GM19099 (cell line): ENCODE results near the gene HLTF.

Source experiments
- POLR2A ChIP-seq: IDR thresholded peaks from 3 replicates; pipeline ENCODE4 v1.6.1; 2011; ENCODE audit warnings: low read depth; ENCODE audit not compliant: insufficient read length; ENCODE audit errors: extremely low read depth

HLTF gene

DNA sequence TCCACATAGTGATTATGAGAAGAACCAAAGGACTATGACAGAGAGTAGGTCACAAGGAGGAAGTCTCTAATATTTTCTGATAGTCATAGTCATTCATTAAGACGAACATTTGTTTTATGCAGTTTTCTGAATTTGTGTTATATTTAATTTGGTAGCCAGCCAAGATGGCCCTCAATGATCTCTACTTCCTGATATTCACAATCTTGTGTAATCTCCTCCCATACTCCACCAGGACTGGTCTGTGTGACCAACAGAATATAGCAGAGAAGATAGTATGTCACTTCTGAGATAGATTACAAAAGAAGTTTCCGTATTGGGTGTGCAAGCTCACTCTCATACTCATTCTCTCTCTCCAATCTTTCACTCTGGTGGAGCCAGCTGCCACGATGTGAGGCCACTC is 30.8 kb downstream of the HLTF start:
- TF ChIP-seq POLR2A = no peak

DNA sequence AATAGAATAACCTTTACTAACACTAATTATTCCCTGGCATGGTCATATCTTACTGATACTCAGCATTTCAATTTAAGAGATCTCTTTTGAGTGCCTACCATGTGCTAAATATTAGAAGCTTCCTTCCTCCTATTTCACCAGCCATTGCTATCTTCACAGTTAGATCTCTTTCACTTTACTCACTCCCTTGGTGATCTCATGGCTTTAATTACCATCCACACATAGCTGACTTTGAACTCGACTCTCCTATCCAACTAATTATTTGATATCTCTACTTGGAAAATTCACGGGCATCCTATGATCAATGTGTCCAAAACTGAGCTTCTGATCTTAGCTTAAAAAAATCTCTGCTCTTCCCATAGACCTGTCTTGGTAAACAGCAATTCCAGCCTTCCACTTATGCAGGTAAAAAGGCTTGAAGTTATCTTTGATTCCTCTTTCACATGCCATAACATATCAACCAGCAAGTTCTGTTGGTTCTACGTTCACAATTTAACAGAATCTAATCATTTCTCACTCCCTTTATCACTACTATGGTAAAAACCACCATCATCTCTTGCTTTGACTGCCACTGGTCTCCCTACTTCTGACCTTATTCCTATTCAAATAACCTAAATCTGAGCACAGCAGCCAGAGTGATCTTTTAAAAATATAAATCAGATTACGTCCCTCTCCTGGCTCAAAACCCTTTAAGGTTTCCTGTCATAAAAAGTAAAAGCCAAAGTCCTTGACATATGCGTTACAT is 41.8 kb downstream of the HLTF start:
- no peak for TF ChIP-seq POLR2A

DNA sequence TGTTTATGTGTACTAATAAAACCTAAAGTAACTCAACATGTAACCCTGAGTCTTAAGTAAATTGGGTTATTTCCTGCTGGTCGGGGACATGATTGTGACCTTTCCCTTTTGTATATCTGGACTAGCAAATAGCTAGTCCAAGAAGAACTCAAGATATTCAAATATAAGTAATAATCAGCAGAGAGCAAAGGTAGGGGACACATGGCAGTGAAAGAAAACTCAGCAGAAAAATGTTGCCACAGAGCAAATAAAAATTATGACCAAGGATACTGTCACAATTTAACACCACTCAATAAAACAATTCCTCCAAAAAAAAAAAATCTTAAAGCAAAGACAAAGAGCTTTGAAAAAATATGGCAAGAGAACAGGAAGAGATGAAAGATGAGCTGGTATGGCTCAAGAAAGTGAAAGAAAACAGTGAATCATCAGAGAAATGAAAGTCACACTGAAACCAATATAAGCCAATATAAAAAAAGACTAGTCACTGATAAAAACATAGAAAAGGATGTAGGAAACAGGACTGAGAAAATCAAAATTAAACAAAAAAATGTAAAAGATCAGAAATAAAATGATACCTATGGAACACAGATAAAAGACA is 43.4 kb downstream of the HLTF start:
- TF ChIP-seq POLR2A = no peak

DNA sequence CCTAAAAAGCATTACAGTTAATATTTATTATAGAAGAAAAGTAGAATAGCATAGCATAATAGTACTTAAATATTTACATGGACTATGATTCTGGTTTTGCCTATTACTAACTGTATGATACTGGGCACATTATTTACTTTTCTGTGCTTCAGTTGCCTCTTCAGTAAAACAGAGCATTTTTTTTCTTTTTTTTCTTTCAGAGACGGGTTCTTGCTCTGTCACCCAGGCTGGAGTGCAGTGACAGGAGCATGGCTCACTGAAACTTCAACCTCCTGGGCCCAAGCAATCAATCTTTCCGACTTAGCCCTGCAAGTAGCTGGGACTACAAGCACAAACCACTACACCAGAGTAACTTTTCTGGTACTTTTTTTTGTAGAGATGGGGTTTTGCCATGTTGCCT is 48.0 kb downstream of the HLTF start:
- TF ChIP-seq POLR2A = no peak

DNA sequence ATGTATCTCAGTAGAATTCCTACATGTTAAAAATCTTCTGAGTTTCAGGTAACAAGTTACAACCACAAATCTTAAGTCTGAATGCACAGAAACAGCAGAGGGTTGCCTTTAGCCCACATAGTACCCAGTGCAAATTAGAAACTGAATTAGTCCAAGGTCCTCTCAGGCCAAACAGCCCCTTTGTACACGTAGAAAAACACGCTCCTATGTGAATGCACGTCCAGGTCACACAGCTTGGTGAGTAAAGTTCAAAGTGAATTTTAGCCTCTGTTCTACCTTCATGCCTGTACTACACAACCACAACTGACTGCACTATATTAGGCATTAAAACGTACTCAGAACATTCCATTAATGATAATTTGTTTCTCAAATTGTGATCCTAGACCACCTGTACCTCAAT is 48.6 kb downstream of the HLTF start:
- no peak for TF ChIP-seq POLR2A

DNA sequence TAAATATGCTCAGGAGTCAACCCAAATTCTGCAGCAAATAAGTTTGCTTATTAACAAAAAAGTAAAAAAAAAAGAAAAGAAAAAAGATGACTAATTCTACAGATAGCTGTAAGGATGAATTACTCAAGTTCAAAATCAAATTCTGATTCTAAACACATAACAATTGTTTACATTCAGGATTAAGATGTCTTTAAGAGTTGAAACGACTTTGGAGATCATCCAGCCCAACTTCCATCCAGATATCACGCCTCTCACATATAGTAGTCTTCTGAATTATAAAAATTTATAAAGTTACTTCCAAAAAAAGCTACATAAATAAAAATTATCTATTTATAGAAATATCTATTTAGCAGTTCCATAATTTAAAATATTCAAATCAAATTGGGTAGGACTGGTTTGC is 55.2 kb downstream of the HLTF start:
- TF ChIP-seq POLR2A = no peak

DNA sequence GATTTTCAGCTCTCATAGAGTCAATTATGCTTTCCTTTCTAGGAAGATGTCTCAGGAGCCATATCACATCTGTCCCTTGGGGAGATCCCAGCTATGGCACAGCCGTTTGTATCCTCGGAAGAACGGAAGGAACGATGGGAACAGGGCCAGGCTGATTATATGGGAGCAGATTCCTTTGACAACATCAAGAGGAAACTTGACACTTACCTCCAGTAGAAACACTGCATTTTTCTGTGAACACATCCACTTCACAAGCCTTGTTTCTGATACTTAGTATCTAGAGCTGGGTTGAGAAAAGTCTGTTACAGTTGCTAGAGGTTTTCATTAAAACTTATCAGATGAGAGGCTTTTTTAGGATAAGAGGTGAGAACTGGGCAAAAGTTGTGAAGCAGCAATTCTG is 59.6 kb downstream of the HLTF start:
- no peak for TF ChIP-seq POLR2A

DNA sequence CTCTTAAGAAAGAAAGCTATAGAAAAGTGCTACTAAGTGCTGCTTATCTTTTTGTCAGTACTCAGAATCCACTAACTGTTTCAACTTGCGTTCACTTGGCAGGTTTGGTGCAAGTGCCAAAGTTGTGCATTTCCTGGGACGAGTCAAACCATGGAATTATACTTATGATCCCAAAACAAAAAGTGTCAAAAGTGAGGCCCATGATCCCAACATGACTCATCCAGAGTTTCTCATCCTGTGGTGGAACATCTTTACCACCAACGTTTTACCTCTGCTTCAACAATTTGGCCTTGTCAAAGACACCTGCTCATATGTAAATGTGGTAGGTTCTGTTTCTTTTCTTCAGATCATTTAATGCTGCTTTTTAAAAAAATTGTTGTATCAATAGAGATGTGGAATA is 62.4 kb downstream of the HLTF start:
- TF ChIP-seq POLR2A = no peak

DNA sequence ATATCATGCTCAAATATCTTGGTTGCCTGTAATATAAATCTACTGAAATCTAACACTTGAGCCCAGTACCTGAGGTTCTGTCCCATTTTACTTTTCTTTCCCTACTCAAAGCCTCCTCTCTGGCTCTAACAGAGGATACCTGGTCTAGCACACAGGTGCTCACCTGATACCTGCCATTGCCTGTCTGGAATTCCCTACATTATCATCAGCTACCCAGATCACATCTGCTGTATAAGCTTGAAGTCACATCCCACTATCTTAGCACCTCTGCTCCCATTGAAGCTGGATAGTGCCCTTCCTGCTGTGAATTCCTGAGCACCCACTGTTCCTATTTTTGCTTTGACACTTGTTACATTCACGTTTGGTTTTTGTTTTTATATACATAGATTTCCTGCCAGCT is 64.5 kb downstream of the HLTF start:
- TF ChIP-seq POLR2A = no peak

DNA sequence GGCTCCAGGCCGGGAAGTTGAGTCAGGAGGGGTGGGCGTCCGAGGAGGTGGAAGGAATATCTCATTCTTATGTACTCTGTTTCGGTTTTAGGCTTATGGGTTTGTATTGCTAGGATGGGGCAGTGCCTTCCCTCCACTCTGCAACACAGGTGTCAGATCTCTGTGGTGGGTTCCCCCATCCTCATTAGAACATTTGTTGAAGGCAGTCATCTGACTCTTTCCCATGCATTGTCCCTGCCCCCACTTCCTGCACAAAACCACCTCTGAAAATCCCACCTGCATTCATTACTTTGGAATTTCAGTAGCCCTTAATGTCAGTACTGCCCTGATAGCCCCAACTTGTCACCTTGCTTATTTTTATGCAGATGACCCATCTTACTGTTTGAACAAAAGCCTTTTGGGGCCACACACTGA is 65.5 kb downstream of the HLTF start:
- no peak for TF ChIP-seq POLR2A

DNA sequence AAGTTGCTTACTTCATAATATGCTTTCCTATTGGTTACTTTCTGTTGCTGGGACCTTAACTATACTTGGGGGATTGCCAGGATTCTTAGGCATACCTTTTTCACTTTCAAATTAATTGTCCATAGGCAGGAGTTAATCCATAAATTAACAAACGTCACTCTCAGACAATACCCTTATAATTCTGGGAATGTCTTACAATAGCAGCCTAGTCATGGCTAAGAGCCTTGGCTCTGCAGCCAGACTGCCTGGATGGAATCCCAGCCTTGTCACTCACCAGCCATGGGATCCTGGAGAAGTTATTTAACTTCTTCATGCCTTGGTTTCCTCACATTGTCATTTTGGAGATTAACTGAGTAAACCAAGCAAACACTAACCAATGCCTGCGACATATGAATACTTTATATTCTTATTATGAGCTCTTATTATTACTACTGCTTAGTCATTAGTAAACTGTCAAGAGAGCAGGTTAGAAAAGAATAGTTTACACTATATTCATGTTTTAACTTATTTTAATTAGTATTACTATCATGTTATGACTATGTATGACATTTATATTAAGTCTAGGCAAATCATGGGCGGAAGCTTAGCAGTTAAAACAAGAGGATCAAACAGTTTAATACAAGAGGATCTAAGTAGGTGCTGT is 66.0 kb downstream of the HLTF start:
- no peak for TF ChIP-seq POLR2A

DNA sequence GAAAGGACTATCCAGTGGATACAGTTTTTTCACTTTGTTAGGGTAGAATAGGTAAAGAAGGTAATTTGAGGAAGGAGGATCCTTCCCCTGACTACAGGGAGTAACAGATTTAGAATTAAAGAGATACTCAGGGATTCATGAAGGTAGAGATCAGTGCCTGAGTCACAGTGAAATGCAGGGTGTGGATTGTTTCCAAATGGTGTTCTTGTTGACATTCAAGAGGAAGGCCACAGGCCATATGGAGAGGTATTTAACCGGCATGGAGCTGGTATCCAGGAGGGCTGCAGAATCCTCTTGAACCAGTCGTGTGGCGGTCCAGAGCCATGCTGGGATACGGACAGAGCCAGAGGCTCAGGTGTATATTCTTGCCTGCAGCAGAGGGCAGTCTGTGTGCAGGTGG is 66.8 kb downstream of the HLTF start:
- no peak for TF ChIP-seq POLR2A

DNA sequence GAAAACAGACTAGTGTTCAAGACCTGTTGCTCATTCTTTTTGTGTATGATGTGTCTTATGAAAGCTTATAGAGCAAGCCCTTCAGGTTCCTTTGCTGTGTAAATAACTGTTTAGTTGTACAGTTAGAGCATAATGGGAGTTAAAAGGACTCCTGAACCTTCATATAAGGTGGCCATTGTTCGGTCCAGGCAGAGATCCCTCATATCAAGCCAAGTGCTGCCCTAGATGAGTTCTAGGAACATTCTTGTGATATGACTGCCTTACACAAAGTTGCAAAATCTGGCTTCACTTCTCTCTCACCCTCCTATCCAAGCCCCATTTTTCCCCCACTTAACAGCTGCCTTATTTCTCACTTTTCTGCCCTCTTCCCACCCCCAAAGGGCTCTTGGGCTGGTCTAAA is 68.1 kb downstream of the HLTF start:
- TF ChIP-seq POLR2A = no peak

DNA sequence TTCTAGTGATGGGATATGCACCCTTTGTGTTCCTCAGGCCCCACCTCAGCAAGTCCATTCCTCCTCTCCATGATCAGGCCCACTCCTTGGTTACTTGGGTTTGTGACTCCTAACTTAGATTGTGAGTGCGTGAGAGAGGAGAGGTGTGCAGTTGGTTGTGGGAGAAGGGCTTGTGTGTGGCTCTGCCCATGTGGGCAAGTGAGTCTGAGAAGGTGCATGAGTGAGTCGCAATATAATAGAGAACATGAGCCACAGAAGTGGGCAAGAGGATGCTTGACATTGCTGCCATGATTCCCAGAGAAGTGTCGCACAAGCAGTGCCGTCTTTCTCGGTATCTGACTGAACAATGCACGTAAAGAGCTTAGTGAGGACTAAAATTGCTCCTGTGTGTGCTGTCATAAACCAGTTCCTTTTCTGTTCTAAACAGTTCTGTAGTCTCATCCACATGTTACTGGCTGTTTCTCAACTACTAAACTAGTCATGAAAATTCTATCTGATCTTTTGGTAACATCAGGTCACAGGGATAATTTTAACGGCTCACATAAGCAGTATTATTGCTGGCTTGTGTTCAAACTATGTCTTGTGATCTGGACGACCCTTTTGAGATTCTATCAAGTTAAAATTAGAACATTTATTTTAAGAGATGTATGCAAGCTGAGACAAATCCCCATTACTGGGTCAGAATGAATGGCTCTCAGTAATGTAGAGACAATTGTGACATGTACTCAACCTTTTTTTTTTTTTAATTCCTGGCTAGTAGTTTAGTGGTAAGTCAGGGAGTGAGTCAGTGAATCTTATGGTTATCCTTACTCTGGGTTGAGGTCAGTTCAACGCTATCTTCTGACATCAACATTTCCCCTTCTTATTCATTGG is 69.4 kb downstream of the HLTF start:
- TF ChIP-seq POLR2A = no peak

DNA sequence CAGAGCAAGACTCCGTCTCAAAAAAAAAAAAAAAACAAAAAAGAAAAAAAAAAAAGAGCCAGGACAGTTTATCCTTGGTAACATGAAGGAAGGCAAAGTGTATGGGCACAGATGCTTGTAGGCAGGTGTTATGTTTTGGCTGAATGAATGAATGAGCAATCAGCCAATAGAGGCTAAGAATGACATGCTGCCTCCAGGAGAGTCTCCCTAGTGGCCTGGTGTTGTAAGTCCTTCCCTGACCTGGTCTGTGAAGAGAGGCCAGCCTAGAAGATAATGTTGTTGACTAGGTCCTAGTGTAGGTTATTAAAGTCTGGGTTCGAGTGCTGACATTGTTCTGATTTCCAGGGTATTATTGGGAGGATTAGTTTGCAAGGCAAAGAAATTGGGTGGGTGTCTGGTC is 70.1 kb downstream of the HLTF start:
- TF ChIP-seq POLR2A = no peak
